Measurements from ENCODE around the gene SIRT7. TPM values are rescaled to one million over a fixed set of nuclear protein-coding genes. Genes with fewer than 3 reads are reported as not detected.

SIRT7 gene
- total and polyA plus RNA-seq, 4 donors: 14.7 to 43.4 (median 32.9) TPM

GRCh38 chr17:81948635-81949378, 30.8 kb upstream of the SIRT7 start:
- peaks cover 0 to 2% (median 0%) of the 10 kb centered on the region in 5 donors for H3K4me1 ChIP-seq (ENCODE audit: control insufficient read depth in 5 of 5, insufficient read depth in 5 of 5, low read length in 5 of 5)
- no peak for ATAC-seq (ENCODE audit: insufficient read depth, low FRiP score)
- TF ChIP-seq CTCF (IDR thresholded peaks at IDR 0.05; ENCODE audit: control extremely low read depth, extremely low read depth): no peak
- 82 to 88% methylated on average over 17 of the region's 17 CpGs for WGBS, 2 donors
- DNase-seq: no peak
- H3K9me3 ChIP-seq (ENCODE audit: control insufficient read depth in 4 of 4, insufficient read depth in 3 of 4, low read length in 3 of 4): no peaks in the 10 kb centered on the region
- no peak overlapping the region for H3K4me3 ChIP-seq
- H3K36me3 ChIP-seq (ENCODE audit: control insufficient read depth in 4 of 4, insufficient read depth in 4 of 4, low read length in 4 of 4): no peaks in the 10 kb centered on the region
- H3K27ac ChIP-seq (ENCODE audit: low read depth in 1 of 2, low read length in 1 of 2): no peak overlapping the region
- H3K9ac ChIP-seq (ENCODE audit: insufficient read depth in 1 of 2, low read length in 2 of 2): no peak overlapping the region
- peaks cover 0 to 4% (median 0%) of the 10 kb centered on the region in 3 donors for H3K27me3 ChIP-seq (ENCODE audit: control insufficient read depth in 3 of 3, insufficient read depth in 3 of 3, low read length in 2 of 3)

DNA sequence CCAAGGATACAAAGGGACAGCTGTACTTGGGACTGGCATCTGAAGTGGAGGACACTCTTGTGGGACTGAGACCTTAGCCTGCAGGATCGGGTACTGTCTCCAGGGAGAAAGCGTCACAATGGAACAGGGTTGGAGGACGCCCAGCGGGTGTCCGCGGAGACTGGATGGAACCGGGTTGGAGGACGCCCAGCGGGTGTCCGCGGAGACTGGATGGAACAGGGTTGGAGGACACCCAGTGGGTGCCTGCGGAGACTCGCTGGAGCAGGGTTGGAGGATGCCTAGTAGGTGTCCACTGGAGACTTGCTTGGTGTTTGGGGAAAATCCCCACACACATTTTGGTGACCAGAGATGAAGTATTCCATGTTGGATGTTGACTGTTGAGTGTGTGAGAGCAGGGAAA, 29.2 kb upstream of the SIRT7 start, which contains the start of gene MYADML2:
Gene MYADML2, minus strand, starts transcription at position 45 of the 400 bp plus-strand sequence. CDS start 5,492 bp downstream, outside the sequence.
- Histone ChIP-seq H3K9ac (ENCODE audit: insufficient read depth in 1 of 2, low read length in 2 of 2) (no peak within 1 kb of the TSS), H3K9me3 (ENCODE audit: control insufficient read depth in 4 of 4, insufficient read depth in 3 of 4, low read length in 3 of 4) (no peaks in the 10 kb centered on the region), H3K4me1 (ENCODE audit: control insufficient read depth in 5 of 5, insufficient read depth in 5 of 5, low read length in 5 of 5) (no peaks in the 10 kb centered on the region), H3K27ac (ENCODE audit: low read depth in 1 of 2, low read length in 1 of 2) (no peak within 1 kb of the TSS), H3K27me3 (ENCODE audit: control insufficient read depth in 3 of 3, insufficient read depth in 3 of 3, low read length in 2 of 3) (peaks cover 0 to 4% (median 0%) of the 10 kb centered on the region in 3 donors), H3K36me3 (ENCODE audit: control insufficient read depth in 4 of 4, insufficient read depth in 4 of 4, low read length in 4 of 4) (no peaks in the 10 kb centered on the region), H3K4me3 (no peak within 1 kb of the TSS)
- no peak for TF ChIP-seq CTCF (IDR thresholded peaks at IDR 0.05; ENCODE audit: control extremely low read depth, extremely low read depth)
- ATAC-seq (ENCODE audit: insufficient read depth, low FRiP score): no peak
- WGBS, 2 donors: 88 to 93% methylated on average over 13 of the region's 13 CpGs
- no peak for DNase-seq

DNA sequence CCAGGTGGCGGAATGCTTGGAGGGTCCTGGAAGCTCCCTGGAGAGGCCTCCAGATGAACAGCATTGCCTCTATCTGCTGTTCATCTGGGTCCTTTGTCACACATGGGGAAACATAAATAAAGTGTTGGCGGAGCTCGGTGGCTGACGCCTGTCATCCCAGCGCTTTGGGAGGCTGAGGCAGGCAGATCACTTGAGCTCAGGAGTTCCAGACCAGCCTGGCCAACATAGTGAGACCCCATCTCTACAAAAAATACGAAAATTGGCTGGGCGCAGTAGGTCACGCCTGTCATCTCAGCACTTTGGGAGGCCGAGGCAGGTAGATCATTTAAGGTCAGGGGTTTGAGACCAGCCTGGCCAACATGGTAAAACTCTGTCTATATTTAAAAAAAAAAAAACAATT, 26.9 kb upstream of the SIRT7 start:
- Histone ChIP-seq H3K4me1 (ENCODE audit: control insufficient read depth in 5 of 5, insufficient read depth in 5 of 5, low read length in 5 of 5) (peaks cover 0 to 2% (median 0%) of the 10 kb centered on the region in 5 donors), H3K27ac (ENCODE audit: low read depth in 1 of 2, low read length in 1 of 2) (no peak overlapping the region), H3K36me3 (ENCODE audit: control insufficient read depth in 4 of 4, insufficient read depth in 4 of 4, low read length in 4 of 4) (no peaks in the 10 kb centered on the region), H3K9ac (ENCODE audit: insufficient read depth in 1 of 2, low read length in 2 of 2) (no peak overlapping the region), H3K27me3 (ENCODE audit: control insufficient read depth in 3 of 3, insufficient read depth in 3 of 3, low read length in 2 of 3) (peaks cover 0 to 6% (median 3%) of the 10 kb centered on the region in 3 donors), H3K9me3 (ENCODE audit: control insufficient read depth in 4 of 4, insufficient read depth in 3 of 4, low read length in 3 of 4) (no peaks in the 10 kb centered on the region), H3K4me3 (no peak overlapping the region)
- no peak for DNase-seq
- 84 to 85% methylated on average over 9 of the region's 9 CpGs for WGBS, 2 donors
- ATAC-seq (ENCODE audit: insufficient read depth, low FRiP score): no peak
- no peak for TF ChIP-seq CTCF (IDR thresholded peaks at IDR 0.05; ENCODE audit: control extremely low read depth, extremely low read depth)

Data from lung (tissue), 12 donors.